Ovary (tissue), 3 donors: ENCODE data around the gene FHIP1A.

Experiments used
- CTCF ChIP-seq, 3 donors: fragments of 450-650 bp in 2 of 3; fragments of 200-600 bp in 1 of 3; IDR thresholded peaks; one replicate each; pipeline versions ENCODE4 v1.5.1 to v1.8.0; 2016 to 2022; ENCODE audit warnings: antibody characterized with exemption in 3 of 3, mild to moderate bottlenecking in 1 of 3
- EP300 ChIP-seq: sonication (generic); formaldehyde crosslinking; IDR thresholded peaks from one replicate; pipeline ENCODE4 v1.6.1; 2017; ENCODE audit warnings: antibody characterized with exemption
- POLR2A ChIP-seq: fragments of 450-650 bp; IDR thresholded peaks from one replicate; pipeline ENCODE4 v1.6.1; 2017; ENCODE audit warnings: antibody characterized with exemption, mild to moderate bottlenecking, moderate library complexity
- donor health status: DM: no; HTN: no; CAD: no.

- TF ChIP-seq POLR2A (no peak), CTCF (IDR thresholded peaks at IDR 0.05) (no peak), EP300 (no peak)
These were observed 30.3 kb downstream of the FHIP1A start for GRCh38 chr4:151439320-151439719.
